Activated CD4-positive, alpha-beta T cell treated with anti-CD3 and anti-CD28 coated beads, Interleukin-2, amount 10 ng/mL, durations not matched to agents 24 days and 14 days (primary cell): Measurements from ENCODE around the gene SMIM44. TPM values are rescaled to one million over a fixed set of nuclear protein-coding genes. Genes with fewer than 3 reads are reported as not detected.

Experiments used
- DNase-seq: peaks from one replicate; pipeline ENCODE4 v3.0.0; 2022
- H3K27ac Mint-ChIP-seq: one replicate; pipeline ENCODE4 v1.8.0; 2022; ENCODE audit warnings: mild to moderate bottlenecking, mixed read lengths
- H3K27me3 Mint-ChIP-seq: one replicate; pipeline ENCODE4 v1.8.0; 2022; ENCODE audit warnings: mixed read lengths
- H3K36me3 Mint-ChIP-seq: one replicate; pipeline ENCODE4 v1.8.0; 2022; ENCODE audit warnings: low read depth, mild to moderate bottlenecking, mixed read lengths
- H3K4me1 Mint-ChIP-seq: one replicate; pipeline ENCODE4 v1.8.0; 2021; ENCODE audit warnings: mixed read lengths
- H3K4me3 Mint-ChIP-seq: one replicate; pipeline ENCODE4 v1.8.0; 2022; ENCODE audit warnings: mild to moderate bottlenecking, moderate library complexity, mixed read lengths
- H3K9me3 Mint-ChIP-seq: one replicate; pipeline ENCODE4 v1.8.0; 2021; ENCODE audit warnings: mixed read lengths
- intact Hi-C: fragments of 100-400 bp; cut with micrococcal nuclease; formaldehyde crosslinking; loops from one replicate; pipeline ENCODE4 v1.15.1; 2023
- total RNA-seq: library from RNA; stranded (reverse); gene quantifications from 2 replicates; pipeline ENCODE4 v1.2.3, GENCODE V29; 2022

Gene SMIM44
- total RNA-seq, 1 donor from 2014 or later: not detected

- intact Hi-C loops: no loop called here
- H3K27ac Mint-ChIP-seq: no peak overlapping the region
- H3K9me3 Mint-ChIP-seq: no peaks in the 10 kb centered on the region
- no peak for DNase-seq
- no peak overlapping the region for H3K4me3 Mint-ChIP-seq
- H3K36me3 Mint-ChIP-seq: no peaks in the 10 kb centered on the region
- H3K27me3 Mint-ChIP-seq: peaks cover 2% of the 10 kb centered on the region
- peaks cover 18% of the 10 kb centered on the region for H3K4me1 Mint-ChIP-seq
Observed at GRCh38 chr19:3481241-3482090, 1.8 kb downstream of the SMIM44 start.

- Mint-ChIP-seq H3K36me3 (no peaks in the 10 kb centered on the region), H3K4me1 (peaks cover 18% of the 10 kb centered on the region), H3K27ac (no peak within 1 kb of the TSS), H3K4me3 (no peak within 1 kb of the TSS), H3K9me3 (no peaks in the 10 kb centered on the region), H3K27me3 (peaks cover 2% of the 10 kb centered on the region)
- intact Hi-C loops: no loop called here
- no peak for DNase-seq
Observed at GRCh38 chr19:3480383-3481091, 2.7 kb downstream of the SMIM44 start, which contains the start of gene SMIM24. SMIM24 (minus strand) TSS chr19:3480525; CDS start chr19:3480463, 62 bp downstream.

- Mint-ChIP-seq H3K36me3 (no peaks in the 10 kb centered on the region), H3K27ac (no peak overlapping the region), H3K4me3 (no peak overlapping the region), H3K4me1 (peaks cover 16% of the 10 kb centered on the region), H3K9me3 (no peaks in the 10 kb centered on the region), H3K27me3 (peaks cover 2% of the 10 kb centered on the region)
- intact Hi-C loops: loop anchor here (5.0 kb wide), 1 partner anchor 173 kb away; no protein-coding TSS in a partner anchor
- peak; percentile 82 for DNase-seq
Observed at GRCh38 chr19:3479834-3480215, 3.4 kb downstream of the SMIM44 start.

- peak; percentile 86 for DNase-seq
- Mint-ChIP-seq H3K9me3 (no peaks in the 10 kb centered on the region), H3K4me1 (peaks cover 16% of the 10 kb centered on the region), H3K27me3 (peaks cover 2% of the 10 kb centered on the region), H3K36me3 (no peaks in the 10 kb centered on the region), H3K27ac (no peak overlapping the region), H3K4me3 (peak overlapping the region; percentile 68)
- intact Hi-C loops: loop anchor here (5.0 kb wide), 1 partner anchor 172 kb away; no protein-coding TSS in a partner anchor
Observed at GRCh38 chr19:3479177-3479833, 3.9 kb downstream of the SMIM44 start.

GRCh38 chr19:3478409-3479176 lies 4.6 kb downstream of the SMIM44 start:
- peaks cover 2% of the 10 kb centered on the region for H3K27me3 Mint-ChIP-seq
- DNase-seq: peak; percentile 73
- H3K36me3 Mint-ChIP-seq: no peaks in the 10 kb centered on the region
- H3K27ac Mint-ChIP-seq: no peak overlapping the region
- H3K4me1 Mint-ChIP-seq: peaks cover 16% of the 10 kb centered on the region
- H3K4me3 Mint-ChIP-seq: peak overlapping the region; percentile 68
- intact Hi-C loops: loop anchor here (5.0 kb wide), 1 partner anchor 171 kb away; no protein-coding TSS in a partner anchor
- no peaks in the 10 kb centered on the region for H3K9me3 Mint-ChIP-seq

DNA sequence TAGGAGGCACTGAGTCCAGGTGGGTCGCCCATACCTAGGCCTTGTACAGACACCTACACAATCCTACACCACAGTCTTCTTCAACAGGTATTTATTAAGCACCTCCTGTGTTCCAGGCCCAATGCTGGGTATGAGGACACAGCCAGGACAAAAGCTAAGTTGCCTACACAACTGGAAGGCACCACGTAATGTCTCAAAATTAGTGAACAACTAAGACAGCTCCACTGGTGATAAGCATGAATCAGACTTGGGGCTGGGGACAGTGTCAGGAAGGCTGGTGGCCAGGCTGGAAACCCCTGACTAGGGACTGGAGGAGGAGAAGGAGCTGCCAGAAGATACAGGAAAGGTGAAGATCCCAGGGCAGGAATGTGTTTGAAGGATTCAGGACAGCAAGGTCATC lies 5.3 kb downstream of the SMIM44 start:
- Mint-ChIP-seq H3K4me1 (peaks cover 16% of the 10 kb centered on the region), H3K27me3 (peaks cover 2% of the 10 kb centered on the region), H3K36me3 (no peaks in the 10 kb centered on the region), H3K9me3 (no peaks in the 10 kb centered on the region), H3K4me3 (peak overlapping the region; percentile 68), H3K27ac (no peak overlapping the region)
- DNase-seq: no peak
- intact Hi-C loops: loop anchor here (5.0 kb wide), 1 partner anchor 171 kb away; no protein-coding TSS in a partner anchor

DNA sequence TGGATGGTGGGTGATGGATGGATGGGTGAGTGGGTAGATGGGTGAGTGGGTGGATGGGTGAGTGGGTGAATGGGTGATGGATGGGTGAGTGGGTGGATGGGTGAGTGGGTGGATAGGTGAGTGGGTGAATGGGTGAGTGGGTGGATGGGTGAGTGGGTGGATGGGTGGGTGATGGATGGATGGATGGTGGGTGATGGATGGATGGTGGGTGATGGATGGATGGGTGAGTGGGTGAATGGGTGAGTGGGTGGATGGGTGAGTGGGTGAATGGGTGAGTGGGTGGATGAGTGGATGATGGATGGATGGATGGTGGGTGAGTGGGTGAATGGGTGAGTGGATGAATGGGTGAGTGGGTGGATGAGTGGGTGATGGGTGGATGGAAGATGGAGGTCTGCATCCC lies 5.7 kb downstream of the SMIM44 start:
- Mint-ChIP-seq H3K4me3 (no peak overlapping the region), H3K4me1 (peaks cover 16% of the 10 kb centered on the region), H3K36me3 (no peaks in the 10 kb centered on the region), H3K27me3 (peaks cover 2% of the 10 kb centered on the region), H3K9me3 (no peaks in the 10 kb centered on the region), H3K27ac (peak overlapping the region; percentile 10)
- DNase-seq: no peak
- intact Hi-C loops: loop anchor here (5.0 kb wide), 1 partner anchor 170 kb away; no protein-coding TSS in a partner anchor

DNA sequence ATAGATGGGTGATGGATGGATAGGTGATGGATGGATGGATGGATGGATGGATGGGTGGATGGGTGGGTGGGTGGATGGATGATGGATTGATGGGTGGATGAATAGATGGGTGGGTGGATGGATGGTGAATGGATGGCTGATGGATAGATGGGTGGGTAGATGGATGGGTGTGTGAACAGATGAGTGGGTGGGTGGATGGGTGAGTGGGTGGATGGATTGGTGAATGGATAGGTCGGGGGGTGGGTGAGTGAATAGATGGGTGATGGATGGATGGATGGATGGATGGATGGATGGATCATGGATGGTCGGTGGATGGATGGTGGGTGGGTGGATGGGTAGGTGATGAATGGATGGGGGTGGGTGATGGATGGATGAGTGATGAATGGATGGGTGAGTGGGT lies 6.4 kb downstream of the SMIM44 start:
- peaks cover 2% of the 10 kb centered on the region for H3K27me3 Mint-ChIP-seq
- peaks cover 16% of the 10 kb centered on the region for H3K4me1 Mint-ChIP-seq
- H3K9me3 Mint-ChIP-seq: no peaks in the 10 kb centered on the region
- intact Hi-C loops: loop anchor here (5.0 kb wide), 1 partner anchor 170 kb away; no protein-coding TSS in a partner anchor
- H3K27ac Mint-ChIP-seq: no peak overlapping the region
- no peaks in the 10 kb centered on the region for H3K36me3 Mint-ChIP-seq
- no peak for DNase-seq
- no peak overlapping the region for H3K4me3 Mint-ChIP-seq

DNA sequence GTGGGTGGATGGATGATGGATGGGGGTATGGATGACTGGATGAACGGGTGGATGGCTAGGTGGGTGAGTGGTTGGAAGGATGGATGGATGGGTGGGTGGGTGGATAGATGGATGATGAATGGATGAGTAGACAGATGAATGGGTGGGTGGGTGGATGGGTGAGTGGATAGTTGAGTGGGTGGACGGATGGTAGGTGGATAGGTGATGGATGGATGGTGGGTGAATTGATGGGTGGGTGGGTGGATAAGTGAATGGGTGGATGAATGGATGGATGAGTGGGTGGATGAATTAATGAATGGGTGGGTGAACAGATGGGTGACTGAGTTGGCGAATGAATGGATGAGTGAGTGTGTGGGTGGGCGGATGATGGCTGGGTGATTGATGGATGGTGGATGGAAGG lies 7.8 kb downstream of the SMIM44 start:
- Mint-ChIP-seq H3K36me3 (no peaks in the 10 kb centered on the region), H3K9me3 (no peaks in the 10 kb centered on the region), H3K27me3 (peaks cover 2% of the 10 kb centered on the region), H3K4me3 (no peak overlapping the region), H3K4me1 (peaks cover 16% of the 10 kb centered on the region), H3K27ac (no peak overlapping the region)
- intact Hi-C loops: loop anchor here (5.0 kb wide), 1 partner anchor 168 kb away; no protein-coding TSS in a partner anchor
- no peak for DNase-seq

DNA sequence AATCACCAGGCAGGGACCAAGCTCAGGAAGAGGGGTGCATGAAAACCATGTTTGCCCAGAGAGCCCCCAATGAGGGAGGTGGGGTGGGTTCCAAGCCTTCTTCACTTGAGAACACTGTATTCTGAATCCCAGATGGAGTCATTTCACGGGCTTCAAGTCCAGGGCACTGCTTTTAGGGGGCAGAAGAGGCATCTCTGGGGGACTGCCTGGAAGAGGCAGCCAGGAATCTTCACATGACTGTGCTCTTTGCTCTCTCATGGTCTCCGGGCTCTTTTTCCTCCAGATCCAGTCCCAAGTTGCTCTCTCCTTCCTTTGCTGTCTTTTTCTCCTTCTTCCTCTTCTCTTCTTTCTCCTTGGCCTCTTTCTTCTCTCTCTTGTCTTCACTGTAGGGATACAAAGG lies 8.6 kb downstream of the SMIM44 start:
- no peak for DNase-seq
- no peaks in the 10 kb centered on the region for H3K36me3 Mint-ChIP-seq
- H3K27ac Mint-ChIP-seq: no peak overlapping the region
- intact Hi-C loops: loop anchor here (5.0 kb wide), 1 partner anchor 167 kb away; no protein-coding TSS in a partner anchor
- H3K27me3 Mint-ChIP-seq: peaks cover 2% of the 10 kb centered on the region
- peaks cover 14% of the 10 kb centered on the region for H3K4me1 Mint-ChIP-seq
- H3K9me3 Mint-ChIP-seq: no peaks in the 10 kb centered on the region
- H3K4me3 Mint-ChIP-seq: no peak overlapping the region

DNA sequence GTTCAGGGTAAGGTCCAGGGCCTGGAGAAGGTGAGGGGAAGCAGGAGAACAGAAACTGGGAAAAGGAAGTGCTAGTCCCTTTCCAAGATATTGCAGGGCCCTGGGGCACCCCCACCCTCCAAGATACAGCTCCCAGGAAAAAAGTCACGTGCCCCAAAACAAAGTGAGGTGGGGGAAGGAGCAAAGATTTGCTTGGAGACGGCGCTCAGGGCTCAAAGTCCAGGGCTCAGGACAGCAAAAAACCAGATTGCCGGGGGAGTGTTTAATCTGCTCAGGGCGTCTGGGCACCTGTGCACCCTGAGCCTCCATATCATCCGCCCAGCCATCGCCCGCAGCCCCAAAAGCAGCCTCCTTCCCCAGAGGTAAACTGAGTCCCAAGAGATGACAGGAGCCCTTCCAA lies 9.2 kb downstream of the SMIM44 start:
- no peaks in the 10 kb centered on the region for H3K36me3 Mint-ChIP-seq
- intact Hi-C loops: no loop called here
- H3K27ac Mint-ChIP-seq: no peak overlapping the region
- DNase-seq: no peak
- peaks cover 8% of the 10 kb centered on the region for H3K4me1 Mint-ChIP-seq
- H3K9me3 Mint-ChIP-seq: no peaks in the 10 kb centered on the region
- H3K27me3 Mint-ChIP-seq: peaks cover 2% of the 10 kb centered on the region
- no peak overlapping the region for H3K4me3 Mint-ChIP-seq

GRCh38 chr19:3471954-3472655 lies 11.1 kb downstream of the SMIM44 start:
- Mint-ChIP-seq H3K4me3 (no peak overlapping the region), H3K9me3 (no peaks in the 10 kb centered on the region), H3K4me1 (no peaks in the 10 kb centered on the region), H3K36me3 (no peaks in the 10 kb centered on the region), H3K27me3 (peaks cover 2% of the 10 kb centered on the region), H3K27ac (no peak overlapping the region)
- intact Hi-C loops: loop anchor here (2.0 kb wide), 1 partner anchor 145 kb away; no protein-coding TSS in a partner anchor
- DNase-seq: peak; percentile 79
